Body of pancreas (tissue), 4 donors: ENCODE results near the gene DNAJC1.

ENCODE experiments used
- POLR2A ChIP-seq, 3 donors: fragments of 450-650 bp; IDR thresholded peaks; one replicate each; pipeline ENCODE4 v1.6.1; 2016; ENCODE audit warnings: antibody characterized with exemption in 3 of 3, mild to moderate bottlenecking in 2 of 3
- TF ChIP-seq, protein P1 (sequence below), 7 experiments: fragments of 450-650 bp in 4 of 7; fragments of 200-600 bp in 3 of 7; sonication (generic) in 3 of 7; IDR thresholded peaks; one replicate each; pipeline ENCODE4 v1.5.1; 2016 to 2019; ENCODE audit warnings: antibody characterized with exemption in 7 of 7

DNA sequence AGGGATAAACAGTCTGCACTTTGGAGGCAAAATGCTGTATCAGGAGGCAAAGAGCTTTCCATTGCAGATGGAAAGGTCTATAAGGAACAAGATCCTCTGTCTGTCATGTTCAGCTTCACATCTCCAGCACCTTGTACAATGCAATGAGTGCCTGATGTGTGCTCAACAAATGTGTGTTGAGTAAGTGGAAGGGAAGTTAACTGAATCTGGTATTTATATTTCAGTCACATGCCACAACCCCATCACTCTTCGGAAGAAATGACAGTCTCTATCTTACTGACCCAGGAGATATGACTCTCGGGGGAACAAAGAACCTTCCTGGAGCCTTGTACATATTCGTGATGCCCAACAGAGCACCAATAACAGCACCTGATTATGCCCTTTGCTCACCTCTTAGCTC, 20.0 kb upstream of the DNAJC1 start:
- no peak for TF ChIP-seq POLR2A (IDR thresholded peaks at IDR 0.05)
- TF ChIP-seq, protein P1, sequence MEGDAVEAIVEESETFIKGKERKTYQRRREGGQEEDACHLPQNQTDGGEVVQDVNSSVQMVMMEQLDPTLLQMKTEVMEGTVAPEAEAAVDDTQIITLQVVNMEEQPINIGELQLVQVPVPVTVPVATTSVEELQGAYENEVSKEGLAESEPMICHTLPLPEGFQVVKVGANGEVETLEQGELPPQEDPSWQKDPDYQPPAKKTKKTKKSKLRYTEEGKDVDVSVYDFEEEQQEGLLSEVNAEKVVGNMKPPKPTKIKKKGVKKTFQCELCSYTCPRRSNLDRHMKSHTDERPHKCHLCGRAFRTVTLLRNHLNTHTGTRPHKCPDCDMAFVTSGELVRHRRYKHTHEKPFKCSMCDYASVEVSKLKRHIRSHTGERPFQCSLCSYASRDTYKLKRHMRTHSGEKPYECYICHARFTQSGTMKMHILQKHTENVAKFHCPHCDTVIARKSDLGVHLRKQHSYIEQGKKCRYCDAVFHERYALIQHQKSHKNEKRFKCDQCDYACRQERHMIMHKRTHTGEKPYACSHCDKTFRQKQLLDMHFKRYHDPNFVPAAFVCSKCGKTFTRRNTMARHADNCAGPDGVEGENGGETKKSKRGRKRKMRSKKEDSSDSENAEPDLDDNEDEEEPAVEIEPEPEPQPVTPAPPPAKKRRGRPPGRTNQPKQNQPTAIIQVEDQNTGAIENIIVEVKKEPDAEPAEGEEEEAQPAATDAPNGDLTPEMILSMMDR (IDR thresholded peaks at IDR 0.05), result no peak
